GM12892 (cell line): ENCODE data around the gene KMT2A.
A peak's percentile ranks its signal among the peaks of the same experiment; 100 is the strongest.

Experiments used
- POLR2A ChIP-seq: IDR thresholded peaks from 2 replicates; pipeline ENCODE4 v1.6.1; 2011; ENCODE audit warnings: low read depth, low read length, control low read depth
- TAF1 ChIP-seq: IDR thresholded peaks from 2 replicates; pipeline ENCODE4 v1.6.1; 2011; ENCODE audit warnings: low read depth, mild to moderate bottlenecking, control low read depth, low read length, borderline replicate concordance

DNA sequence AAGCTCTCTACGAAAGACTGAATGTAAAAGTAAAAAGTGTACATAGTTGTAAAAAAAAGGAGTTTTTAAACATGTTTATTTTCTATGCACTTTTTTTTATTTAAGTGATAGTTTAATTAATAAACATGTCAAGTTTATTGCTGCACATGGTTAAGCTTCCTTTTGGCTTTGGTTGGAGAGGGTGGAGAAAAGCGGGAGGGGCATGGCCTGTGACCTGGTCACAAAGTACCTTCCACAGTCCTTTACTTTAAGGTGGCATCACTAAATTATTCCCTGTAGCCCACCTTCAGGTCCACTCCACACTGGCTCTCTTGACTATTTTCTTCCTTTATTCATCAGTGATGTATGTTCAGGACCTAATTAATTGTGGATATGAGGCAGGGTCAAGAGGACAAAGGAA is 90.4 kb downstream of the KMT2A start:
- TF ChIP-seq TAF1 (no peak), POLR2A (0 out of 2 replicates have a peak, but pooled peaks have one; percentile 1)
